GM12892 (cell line): ENCODE data around the gene TAC3.

Experiments
- DNase-seq: peaks from one replicate; pipeline ENCODE4 v3.0.0; 2011; ENCODE audit not compliant: insufficient read length
- FAIRE-seq: peaks from 2 replicates; lab custom pipeline; 2011; peaks lifted over from hg19 to GRCh38; lab: Jason Lieb, UNC
- POLR2A ChIP-seq: IDR thresholded peaks from 2 replicates; pipeline ENCODE4 v1.6.1; 2011; ENCODE audit warnings: low read depth, low read length, control low read depth
- POLR2AphosphoS5 ChIP-seq: IDR thresholded peaks from 2 replicates; pipeline ENCODE4 v1.6.1; 2011; ENCODE audit warnings: low read depth, low read length, control low read depth
- TAF1 ChIP-seq: IDR thresholded peaks from 2 replicates; pipeline ENCODE4 v1.6.1; 2011; ENCODE audit warnings: low read depth, mild to moderate bottlenecking, control low read depth, low read length, borderline replicate concordance

The TAC3 gene

GRCh38 chr12:57010627-57011247 is 5.6 kb downstream of the TAC3 start:
- DNase-seq (no peak), FAIRE-seq (no peak)
- TF ChIP-seq POLR2AphosphoS5 (no peak), TAF1 (no peak), POLR2A (no peak)

GRCh38 chr12:57009949-57010626 is 6.2 kb downstream of the TAC3 start:
- no peak for DNase-seq
- no peak for FAIRE-seq
- TF ChIP-seq POLR2A (no peak), TAF1 (no peak), POLR2AphosphoS5 (no peak)

- TF ChIP-seq POLR2A (no peak), POLR2AphosphoS5 (no peak), TAF1 (no peak)
- DNase-seq: no peak
- peak; percentile 77 for FAIRE-seq
Observed at GRCh38 chr12:57008178-57008577, 8.2 kb downstream of the TAC3 start.

- FAIRE-seq (peak; percentile 9), DNase-seq (no peak)
- TF ChIP-seq TAF1: no peak
- TF ChIP-seq POLR2AphosphoS5: no peak
- TF ChIP-seq POLR2A: no peak
Observed at GRCh38 chr12:57006809-57007475, 9.4 kb downstream of the TAC3 start.

GRCh38 chr12:57005980-57006808 is 10.1 kb downstream of the TAC3 start, which contains the start of gene ZBTB39:
Gene ZBTB39 (minus strand): TSS chr12:57006546. CDS start chr12:57004917, 1,629 bp downstream.
- DNase-seq (peak; percentile 81), FAIRE-seq (peak; percentile 58)
- TF ChIP-seq POLR2A: peak; percentile 74; the same call in 1 of the 2 replicates
- TF ChIP-seq POLR2AphosphoS5: no peak

- TF ChIP-seq POLR2A (no peak), TAF1 (no peak), POLR2AphosphoS5 (no peak)
- FAIRE-seq: no peak
- DNase-seq: no peak
Observed at GRCh38 chr12:57004651-57005050, 11.7 kb downstream of the TAC3 start.

GRCh38 chr12:57003395-57003794 is 12.9 kb downstream of the TAC3 start:
- no peak for DNase-seq
- no peak for TF ChIP-seq POLR2A
- TF ChIP-seq TAF1: no peak
- no peak for TF ChIP-seq POLR2AphosphoS5
- no peak for FAIRE-seq

GRCh38 chr12:57001448-57001906 is 14.9 kb downstream of the TAC3 start:
- FAIRE-seq (peak; percentile 67), DNase-seq (peak; percentile 55)
- TF ChIP-seq POLR2A (no peak), POLR2AphosphoS5 (no peak), TAF1 (no peak)

- TF ChIP-seq POLR2A (no peak), POLR2AphosphoS5 (no peak), TAF1 (no peak)
- DNase-seq: no peak
- no peak for FAIRE-seq
Observed at GRCh38 chr12:57000393-57000792, 15.9 kb downstream of the TAC3 start.

GRCh38 chr12:56999456-56999855 is 16.9 kb downstream of the TAC3 start:
- no peak for TF ChIP-seq POLR2AphosphoS5
- no peak for TF ChIP-seq TAF1
- TF ChIP-seq POLR2A: no peak
- FAIRE-seq (no peak), DNase-seq (no peak)

GRCh38 chr12:56998981-56999380 is 17.3 kb downstream of the TAC3 start:
- FAIRE-seq: peak; percentile 91
- TF ChIP-seq TAF1 (no peak), POLR2A (no peak), POLR2AphosphoS5 (no peak)
- DNase-seq: peak; percentile 66
